ENCODE results near the gene CYP4F22. TPM values are rescaled to one million over a fixed set of nuclear protein-coding genes. Genes with fewer than 3 reads are reported as not detected.

The CYP4F22 gene
- total RNA-seq, 6 experiments from 2014 or later: not detected

DNA sequence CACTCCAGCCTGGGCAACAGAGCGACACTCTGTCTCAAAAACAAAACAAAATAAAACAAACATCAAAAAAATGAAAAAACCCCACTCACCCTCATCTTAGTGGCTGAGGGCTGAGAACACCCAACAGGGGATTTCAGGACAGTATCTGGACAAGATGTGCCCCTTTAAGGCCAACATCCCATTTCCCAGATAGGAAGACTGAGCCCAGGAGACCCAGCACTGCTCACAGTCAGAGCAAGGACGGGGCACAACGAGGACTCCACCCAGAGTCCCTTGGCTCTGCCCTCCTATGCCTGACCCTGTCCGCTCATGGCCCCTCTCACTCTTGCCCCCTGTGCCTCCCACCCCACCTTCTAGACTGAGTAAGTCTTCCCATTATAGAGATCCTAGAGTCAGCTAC, 53.8 kb downstream of the CYP4F22 start:
- no peaks in the 10 kb centered on the region for H3K9me3 Mint-ChIP-seq
- H3K4me1 Mint-ChIP-seq (ENCODE audit: low read depth): peaks cover 9% of the 10 kb centered on the region
- H3K36me3 Mint-ChIP-seq (ENCODE audit: low read depth): no peaks in the 10 kb centered on the region
- H3K4me3 Mint-ChIP-seq: no peak overlapping the region
- TF ChIP-seq, protein P1, sequence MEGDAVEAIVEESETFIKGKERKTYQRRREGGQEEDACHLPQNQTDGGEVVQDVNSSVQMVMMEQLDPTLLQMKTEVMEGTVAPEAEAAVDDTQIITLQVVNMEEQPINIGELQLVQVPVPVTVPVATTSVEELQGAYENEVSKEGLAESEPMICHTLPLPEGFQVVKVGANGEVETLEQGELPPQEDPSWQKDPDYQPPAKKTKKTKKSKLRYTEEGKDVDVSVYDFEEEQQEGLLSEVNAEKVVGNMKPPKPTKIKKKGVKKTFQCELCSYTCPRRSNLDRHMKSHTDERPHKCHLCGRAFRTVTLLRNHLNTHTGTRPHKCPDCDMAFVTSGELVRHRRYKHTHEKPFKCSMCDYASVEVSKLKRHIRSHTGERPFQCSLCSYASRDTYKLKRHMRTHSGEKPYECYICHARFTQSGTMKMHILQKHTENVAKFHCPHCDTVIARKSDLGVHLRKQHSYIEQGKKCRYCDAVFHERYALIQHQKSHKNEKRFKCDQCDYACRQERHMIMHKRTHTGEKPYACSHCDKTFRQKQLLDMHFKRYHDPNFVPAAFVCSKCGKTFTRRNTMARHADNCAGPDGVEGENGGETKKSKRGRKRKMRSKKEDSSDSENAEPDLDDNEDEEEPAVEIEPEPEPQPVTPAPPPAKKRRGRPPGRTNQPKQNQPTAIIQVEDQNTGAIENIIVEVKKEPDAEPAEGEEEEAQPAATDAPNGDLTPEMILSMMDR (IDR thresholded peaks at IDR 0.05): no peak
- peaks cover 23% of the 10 kb centered on the region for H3K27me3 Mint-ChIP-seq (ENCODE audit: insufficient read depth)
- H3K27ac Mint-ChIP-seq: no peak overlapping the region
- no peak for DNase-seq

DNA sequence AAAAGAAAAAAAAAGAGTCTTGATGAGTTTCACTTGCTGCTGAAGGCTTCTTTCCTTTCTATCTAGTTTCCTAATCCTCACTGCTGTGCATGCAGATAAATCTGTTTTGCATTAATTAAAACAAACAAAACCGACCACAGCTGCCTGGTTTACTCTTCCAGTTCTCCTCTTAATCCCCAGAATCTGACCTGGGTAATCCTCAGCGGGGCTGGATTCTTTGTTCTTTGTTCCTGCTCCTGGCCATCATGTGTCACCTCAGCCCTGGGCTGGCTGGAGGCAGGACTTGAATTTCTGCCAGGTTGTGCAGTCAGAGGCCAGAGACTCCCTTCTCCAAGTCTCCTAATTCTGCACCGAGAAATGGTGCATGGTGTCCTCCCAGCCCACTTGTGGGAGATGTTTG, 54.5 kb downstream of the CYP4F22 start:
- TF ChIP-seq, protein P1 (IDR thresholded peaks at IDR 0.05): no peak
- peak; percentile 16 for DNase-seq
- no peaks in the 10 kb centered on the region for H3K9me3 Mint-ChIP-seq
- no peak overlapping the region for H3K27ac Mint-ChIP-seq
- H3K4me3 Mint-ChIP-seq: no peak overlapping the region
- peaks cover 23% of the 10 kb centered on the region for H3K27me3 Mint-ChIP-seq (ENCODE audit: insufficient read depth)
- peaks cover 9% of the 10 kb centered on the region for H3K4me1 Mint-ChIP-seq (ENCODE audit: low read depth)
- no peaks in the 10 kb centered on the region for H3K36me3 Mint-ChIP-seq (ENCODE audit: low read depth)

GRCh38 chr19:15563325-15563794, 55.0 kb downstream of the CYP4F22 start:
- H3K9me3 Mint-ChIP-seq: no peaks in the 10 kb centered on the region
- H3K4me3 Mint-ChIP-seq: no peak overlapping the region
- H3K27ac Mint-ChIP-seq: no peak overlapping the region
- peaks cover 9% of the 10 kb centered on the region for H3K4me1 Mint-ChIP-seq (ENCODE audit: low read depth)
- no peaks in the 10 kb centered on the region for H3K36me3 Mint-ChIP-seq (ENCODE audit: low read depth)
- H3K27me3 Mint-ChIP-seq (ENCODE audit: insufficient read depth): peaks cover 25% of the 10 kb centered on the region
- DNase-seq: no peak
- TF ChIP-seq, protein P1 (IDR thresholded peaks at IDR 0.05): no peak

- TF ChIP-seq, protein P1 (IDR thresholded peaks at IDR 0.05): no peak
- Mint-ChIP-seq H3K27ac (no peak overlapping the region), H3K27me3 (ENCODE audit: insufficient read depth) (peaks cover 26% of the 10 kb centered on the region), H3K36me3 (ENCODE audit: low read depth) (no peaks in the 10 kb centered on the region), H3K4me1 (ENCODE audit: low read depth) (peaks cover 9% of the 10 kb centered on the region), H3K4me3 (no peak overlapping the region), H3K9me3 (no peaks in the 10 kb centered on the region)
- no peak for DNase-seq
Measured at GRCh38 chr19:15563931-15564330, 55.6 kb downstream of the CYP4F22 start.

DNA sequence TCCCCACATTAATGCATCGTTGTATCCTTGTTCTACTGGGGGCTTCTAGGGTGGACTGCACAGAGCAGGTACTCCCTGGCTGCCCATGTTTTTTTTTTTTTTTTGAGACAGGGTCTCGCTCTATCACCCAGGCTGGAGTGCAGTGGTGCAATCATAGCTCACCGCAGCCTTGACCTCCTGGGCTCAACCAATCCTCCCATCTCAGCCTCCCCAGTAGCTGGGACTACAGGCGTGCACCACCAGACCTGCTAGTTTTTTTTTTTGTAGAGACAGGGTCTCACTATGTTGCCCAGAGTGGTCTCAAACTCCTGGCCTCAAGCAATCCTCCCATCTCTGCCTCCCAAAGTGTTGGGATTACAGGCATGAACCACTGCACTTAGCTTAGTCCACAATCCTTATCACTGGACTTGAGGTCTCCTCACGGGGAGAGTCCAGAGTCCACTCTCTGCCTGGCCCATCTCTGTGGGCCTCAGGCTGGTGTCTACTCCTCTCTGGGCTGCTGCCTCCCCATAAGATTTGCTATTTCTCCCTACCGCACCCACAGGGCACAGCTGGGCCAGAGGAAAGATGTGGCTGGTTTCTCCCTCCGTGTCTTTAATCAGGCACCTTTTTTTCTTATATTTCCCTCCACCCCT, 56.3 kb downstream of the CYP4F22 start:
- no peak overlapping the region for H3K4me3 Mint-ChIP-seq
- TF ChIP-seq, protein P1 (IDR thresholded peaks at IDR 0.05): no peak
- no peak for DNase-seq
- H3K27me3 Mint-ChIP-seq (ENCODE audit: insufficient read depth): peaks cover 28% of the 10 kb centered on the region
- H3K4me1 Mint-ChIP-seq (ENCODE audit: low read depth): peaks cover 9% of the 10 kb centered on the region
- no peaks in the 10 kb centered on the region for H3K36me3 Mint-ChIP-seq (ENCODE audit: low read depth)
- H3K9me3 Mint-ChIP-seq: no peaks in the 10 kb centered on the region
- no peak overlapping the region for H3K27ac Mint-ChIP-seq
